GM12873 (cell line): ENCODE results near the gene KYNU.

Source experiments
- CTCF ChIP-seq: IDR thresholded peaks from 2 replicates; pipeline ENCODE4 v1.5.1; 2012; ENCODE audit warnings: low read depth, mild to moderate bottlenecking, moderate library complexity, low read length, control low read depth; ENCODE audit not compliant: insufficient read depth; ENCODE audit errors: missing control alignments

KYNU gene

DNA sequence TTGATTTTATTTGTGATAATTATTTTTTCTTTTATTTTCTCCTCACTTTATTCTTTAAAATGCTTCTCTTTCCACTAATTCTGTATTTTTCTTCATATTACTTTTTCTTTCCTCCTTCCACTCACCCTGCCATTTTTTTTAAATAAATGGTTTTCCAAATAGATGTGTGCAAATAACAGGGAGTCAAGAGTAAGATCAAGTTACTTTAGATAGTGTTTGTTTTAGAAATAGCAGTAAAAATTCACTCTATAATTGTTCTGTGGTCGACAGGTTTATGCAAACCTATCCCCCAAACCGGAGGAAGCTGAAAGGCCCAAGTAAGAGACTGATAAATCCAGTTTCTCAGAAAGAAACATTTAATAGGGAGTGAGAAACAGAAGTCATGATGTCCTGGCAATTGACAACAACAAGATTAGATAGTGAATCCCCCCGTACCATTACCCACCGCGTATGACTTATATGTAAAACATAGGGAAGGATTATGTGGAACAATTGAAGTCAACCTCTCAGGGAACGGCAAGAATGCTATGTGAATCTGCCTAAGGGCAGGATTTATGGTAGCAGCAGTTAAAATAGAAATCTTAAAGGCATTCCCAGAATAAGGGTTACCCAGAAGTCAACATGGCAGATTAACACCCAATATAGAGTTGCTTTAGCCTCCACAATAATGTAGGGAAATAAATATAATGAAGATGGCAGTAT lies 75.5 kb downstream of the KYNU start:
- TF ChIP-seq CTCF = no peak

- TF ChIP-seq CTCF = no peak
Measured at GRCh38 chr2:142954493-142954892, 77.0 kb downstream of the KYNU start.

- no peak for TF ChIP-seq CTCF
Measured at GRCh38 chr2:142957144-142957543, 79.7 kb downstream of the KYNU start.

DNA sequence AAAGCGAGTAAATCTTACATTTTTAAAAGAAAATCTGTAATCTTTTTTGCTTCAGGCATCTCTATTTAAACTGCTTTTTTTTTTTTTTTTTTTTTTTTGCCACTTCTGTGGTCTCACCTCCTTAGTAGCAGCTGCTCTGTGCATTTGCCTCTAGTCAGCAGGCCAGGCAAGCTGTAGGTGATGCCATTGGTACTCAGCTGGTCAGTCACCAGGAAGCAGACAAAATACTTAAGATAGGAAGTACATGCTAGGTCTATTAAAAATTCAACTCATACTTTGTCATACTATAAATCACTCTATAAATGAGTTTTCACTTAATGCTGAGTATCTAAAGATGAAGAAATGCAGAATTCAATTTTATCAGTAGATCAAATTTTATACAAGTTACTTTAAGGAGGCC lies 83.7 kb downstream of the KYNU start:
- TF ChIP-seq CTCF = no peak

- TF ChIP-seq CTCF = no peak
Measured at GRCh38 chr2:142965443-142965842, 88.0 kb downstream of the KYNU start.

DNA sequence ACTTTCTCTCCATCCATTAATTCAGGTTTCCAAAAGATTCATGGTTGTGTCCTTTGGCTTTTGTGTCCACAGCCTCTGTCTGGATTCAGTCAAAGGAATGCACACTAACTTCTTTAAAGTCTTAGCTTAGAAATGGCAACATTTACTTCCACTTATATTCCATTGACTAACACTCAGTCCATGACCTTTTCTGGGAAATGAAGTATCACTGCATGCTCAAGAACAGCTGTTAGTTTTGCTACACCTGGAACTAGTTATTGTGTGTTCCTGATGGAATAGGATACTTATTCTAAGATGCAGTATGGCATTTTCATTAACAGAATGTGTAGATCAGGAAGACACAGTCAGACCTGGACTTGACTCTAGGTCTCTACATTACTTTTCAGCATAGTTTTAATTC lies 88.8 kb downstream of the KYNU start:
- no peak for TF ChIP-seq CTCF

GRCh38 chr2:142967060-142967459 lies 89.6 kb downstream of the KYNU start:
- TF ChIP-seq CTCF = no peak
